Ishikawa (cell line): ENCODE data around the gene FOXRED2.

Experiments
- CEBPB ChIP-seq: IDR thresholded peaks from 2 replicates; pipeline ENCODE4 v1.6.1; 2012
- CREB1 ChIP-seq: IDR thresholded peaks from 2 replicates; pipeline ENCODE4 v1.6.1; 2012; ENCODE audit warnings: low read depth
- EGR1 ChIP-seq: IDR thresholded peaks from 2 replicates; pipeline ENCODE4 v1.6.1; 2012
- EP300 ChIP-seq: IDR thresholded peaks from 2 replicates; pipeline ENCODE4 v1.6.1; 2012; ENCODE audit warnings: borderline replicate concordance
- FOXM1 ChIP-seq: IDR thresholded peaks from 2 replicates; pipeline ENCODE4 v1.6.1; 2012; ENCODE audit warnings: low read depth, borderline replicate concordance
- NFIC ChIP-seq: IDR thresholded peaks from 2 replicates; pipeline ENCODE4 v1.6.1; 2012
- RAD21 ChIP-seq: IDR thresholded peaks from 2 replicates; pipeline ENCODE4 v1.6.1; 2012; ENCODE audit warnings: low read depth
- TAF1 ChIP-seq: IDR thresholded peaks from 2 replicates; pipeline ENCODE4 v1.6.1; 2012; ENCODE audit warnings: low read depth, mild to moderate bottlenecking
- TCF12 ChIP-seq: IDR thresholded peaks from 2 replicates; pipeline ENCODE4 v1.6.1; 2012; ENCODE audit warnings: low read depth
- TEAD4 ChIP-seq: IDR thresholded peaks from 2 replicates; pipeline ENCODE4 v1.6.1; 2012
- YY1 ChIP-seq: IDR thresholded peaks from 2 replicates; pipeline ENCODE4 v1.6.1; 2012; ENCODE audit warnings: low read depth
- ZBTB7A ChIP-seq: IDR thresholded peaks from 2 replicates; pipeline ENCODE4 v1.6.1; 2012; ENCODE audit warnings: low read depth
- TF ChIP-seq, protein P1 (sequence below): IDR thresholded peaks from 2 replicates; pipeline ENCODE4 v1.6.1; 2012
- TF ChIP-seq, protein P2 (sequence below): IDR thresholded peaks from 2 replicates; pipeline ENCODE4 v1.6.1; 2012; ENCODE audit warnings: low read depth, mild to moderate bottlenecking
- TF ChIP-seq, protein P3 (sequence below): IDR thresholded peaks from 2 replicates; pipeline ENCODE4 v1.6.1; 2012

The FOXRED2 gene

DNA sequence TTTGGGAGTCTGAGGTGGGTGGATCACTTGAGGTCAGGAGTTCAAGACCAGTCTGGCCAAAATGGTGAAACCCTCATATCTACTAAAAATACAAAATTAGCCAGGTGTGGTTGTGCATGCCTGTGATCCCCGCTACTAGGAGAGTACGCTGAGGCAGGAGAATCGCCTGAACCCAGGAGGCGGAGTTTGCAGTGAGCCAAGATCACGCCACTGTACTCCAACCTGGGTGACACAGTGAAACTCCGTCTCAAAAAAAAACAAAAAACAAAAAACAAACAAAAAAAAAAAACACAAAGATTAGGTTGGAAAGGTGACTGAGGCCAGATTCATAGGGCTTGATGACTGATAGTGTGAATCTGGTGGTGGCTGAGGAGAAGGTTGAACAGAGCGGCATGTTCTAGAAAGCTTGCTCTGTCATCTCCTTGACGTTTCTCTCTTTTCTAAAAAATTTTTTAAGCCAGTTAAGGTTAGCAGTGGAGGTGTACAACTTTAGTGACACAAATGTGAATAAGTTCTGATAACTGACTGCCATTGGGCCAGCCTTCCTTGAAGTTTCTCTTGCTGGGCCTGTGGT, 66.3 kb downstream of the FOXRED2 start:
- TF ChIP-seq, protein P1, sequence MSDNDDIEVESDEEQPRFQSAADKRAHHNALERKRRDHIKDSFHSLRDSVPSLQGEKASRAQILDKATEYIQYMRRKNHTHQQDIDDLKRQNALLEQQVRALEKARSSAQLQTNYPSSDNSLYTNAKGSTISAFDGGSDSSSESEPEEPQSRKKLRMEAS, result no peak
- TF ChIP-seq CEBPB (no peak), ZBTB7A (no peak), FOXM1 (no peak), NFIC (no peak), CREB1 (no peak), TEAD4 (no peak), TAF1 (no peak), TCF12 (no peak), EGR1 (no peak), YY1 (no peak), RAD21 (no peak)
- TF ChIP-seq, protein P2, sequence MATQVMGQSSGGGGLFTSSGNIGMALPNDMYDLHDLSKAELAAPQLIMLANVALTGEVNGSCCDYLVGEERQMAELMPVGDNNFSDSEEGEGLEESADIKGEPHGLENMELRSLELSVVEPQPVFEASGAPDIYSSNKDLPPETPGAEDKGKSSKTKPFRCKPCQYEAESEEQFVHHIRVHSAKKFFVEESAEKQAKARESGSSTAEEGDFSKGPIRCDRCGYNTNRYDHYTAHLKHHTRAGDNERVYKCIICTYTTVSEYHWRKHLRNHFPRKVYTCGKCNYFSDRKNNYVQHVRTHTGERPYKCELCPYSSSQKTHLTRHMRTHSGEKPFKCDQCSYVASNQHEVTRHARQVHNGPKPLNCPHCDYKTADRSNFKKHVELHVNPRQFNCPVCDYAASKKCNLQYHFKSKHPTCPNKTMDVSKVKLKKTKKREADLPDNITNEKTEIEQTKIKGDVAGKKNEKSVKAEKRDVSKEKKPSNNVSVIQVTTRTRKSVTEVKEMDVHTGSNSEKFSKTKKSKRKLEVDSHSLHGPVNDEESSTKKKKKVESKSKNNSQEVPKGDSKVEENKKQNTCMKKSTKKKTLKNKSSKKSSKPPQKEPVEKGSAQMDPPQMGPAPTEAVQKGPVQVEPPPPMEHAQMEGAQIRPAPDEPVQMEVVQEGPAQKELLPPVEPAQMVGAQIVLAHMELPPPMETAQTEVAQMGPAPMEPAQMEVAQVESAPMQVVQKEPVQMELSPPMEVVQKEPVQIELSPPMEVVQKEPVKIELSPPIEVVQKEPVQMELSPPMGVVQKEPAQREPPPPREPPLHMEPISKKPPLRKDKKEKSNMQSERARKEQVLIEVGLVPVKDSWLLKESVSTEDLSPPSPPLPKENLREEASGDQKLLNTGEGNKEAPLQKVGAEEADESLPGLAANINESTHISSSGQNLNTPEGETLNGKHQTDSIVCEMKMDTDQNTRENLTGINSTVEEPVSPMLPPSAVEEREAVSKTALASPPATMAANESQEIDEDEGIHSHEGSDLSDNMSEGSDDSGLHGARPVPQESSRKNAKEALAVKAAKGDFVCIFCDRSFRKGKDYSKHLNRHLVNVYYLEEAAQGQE, result no peak
- TF ChIP-seq, protein P3, sequence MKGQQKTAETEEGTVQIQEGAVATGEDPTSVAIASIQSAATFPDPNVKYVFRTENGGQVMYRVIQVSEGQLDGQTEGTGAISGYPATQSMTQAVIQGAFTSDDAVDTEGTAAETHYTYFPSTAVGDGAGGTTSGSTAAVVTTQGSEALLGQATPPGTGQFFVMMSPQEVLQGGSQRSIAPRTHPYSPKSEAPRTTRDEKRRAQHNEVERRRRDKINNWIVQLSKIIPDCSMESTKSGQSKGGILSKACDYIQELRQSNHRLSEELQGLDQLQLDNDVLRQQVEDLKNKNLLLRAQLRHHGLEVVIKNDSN, result no peak

DNA sequence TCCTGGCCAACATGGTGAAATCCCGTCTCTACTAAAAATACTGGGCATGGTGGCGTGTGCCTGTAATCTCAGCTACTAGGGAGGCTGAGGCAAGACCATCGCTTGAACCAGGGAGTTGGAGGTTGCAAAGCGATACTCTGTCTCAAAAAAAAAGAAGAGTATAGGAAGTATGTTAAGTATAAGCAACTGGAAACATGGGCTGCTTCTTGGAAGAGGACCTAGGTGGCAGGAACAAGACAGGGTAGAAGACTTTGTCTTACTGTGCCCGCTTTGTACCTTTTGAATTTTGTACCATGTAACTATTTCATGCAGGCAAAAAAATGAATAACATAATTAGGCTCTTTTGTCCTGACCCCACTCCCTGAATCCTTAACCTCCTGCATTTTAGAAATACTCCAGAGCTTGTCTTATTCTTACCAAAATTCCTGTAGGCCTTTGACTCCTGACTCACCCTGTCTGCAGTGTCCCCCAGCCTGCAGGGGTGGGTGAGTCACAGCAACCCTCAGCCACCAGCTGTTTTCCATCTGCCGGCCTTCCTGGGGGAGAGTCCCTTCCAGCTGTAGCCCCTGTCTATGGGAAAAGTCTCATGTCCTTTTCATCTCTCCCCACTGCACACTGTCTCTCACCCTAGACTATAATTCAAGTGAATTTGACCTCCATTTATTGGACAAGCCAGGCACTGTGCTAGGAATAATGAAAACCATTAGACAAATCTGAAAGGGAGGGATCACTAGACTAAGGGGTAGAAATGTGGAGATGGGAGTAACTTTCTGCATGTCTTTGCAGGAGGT, 67.2 kb downstream of the FOXRED2 start:
- TF ChIP-seq FOXM1 (no peak), YY1 (no peak), TCF12 (peak; percentile 38; the same call in 1 of the 2 replicates), EP300 (peak; percentile 27; the same call in 1 of the 2 replicates)
